Sigmoid colon (tissue), 4 donors: ENCODE measurements around the gene TBC1D10A.

Source experiments
- CTCF ChIP-seq, 4 experiments: fragments of 450-650 bp in 3 of 4; fragments of 200-600 bp in 1 of 4; IDR thresholded peaks; one replicate each; pipeline ENCODE4 v1.5.1; 2016 to 2019; ENCODE audit warnings: antibody characterized with exemption in 4 of 4, mild to moderate bottlenecking in 3 of 4, moderate library complexity in 2 of 4
- EP300 ChIP-seq, 4 donors: sonication (generic); formaldehyde crosslinking; IDR thresholded peaks; one replicate each; pipeline ENCODE4 v1.6.1; 2017; ENCODE audit warnings: antibody characterized with exemption in 4 of 4
- POLR2A ChIP-seq, 2 donors: fragments of 450-650 bp; IDR thresholded peaks; one replicate each; pipeline ENCODE4 v1.6.1; 2016; ENCODE audit warnings: antibody characterized with exemption in 2 of 2, mild to moderate bottlenecking in 2 of 2, moderate library complexity in 2 of 2
- POLR2AphosphoS5 ChIP-seq, 4 donors: sonication (generic); formaldehyde crosslinking; IDR thresholded peaks; one replicate each; pipeline ENCODE4 v1.6.1; 2017; ENCODE audit warnings: antibody characterized with exemption in 4 of 4

DNA sequence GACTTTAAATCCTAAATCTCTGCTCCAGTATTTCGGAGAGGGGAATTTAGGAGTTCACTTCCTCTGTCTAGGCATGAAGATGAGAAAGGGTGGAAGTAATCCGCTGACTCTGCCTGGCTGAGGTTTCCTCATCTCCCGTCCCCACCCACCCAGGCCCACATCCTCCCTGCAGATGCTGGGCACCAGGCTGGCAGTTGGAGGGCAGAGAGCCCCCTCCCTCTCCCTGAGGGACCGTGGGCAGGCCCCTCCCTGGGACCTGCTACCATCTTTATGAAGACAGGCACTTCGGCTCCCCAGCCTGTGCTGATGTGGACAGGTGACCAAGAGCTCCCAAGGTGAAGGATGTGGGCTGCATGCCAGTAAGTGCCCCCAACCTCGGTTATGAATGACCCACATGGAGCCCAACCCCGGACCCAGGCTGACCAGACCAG, 44.1 kb downstream of the TBC1D10A start:
- no peak for TF ChIP-seq CTCF (IDR thresholded peaks at IDR 0.05)
- no peak for TF ChIP-seq POLR2AphosphoS5 (IDR thresholded peaks at IDR 0.05)
- no peak for TF ChIP-seq POLR2A (IDR thresholded peaks at IDR 0.05)
- no peak for TF ChIP-seq EP300 (IDR thresholded peaks at IDR 0.05)
